ENCODE data around the gene RBM45. TPM values are rescaled to one million over a fixed set of nuclear protein-coding genes. Genes with fewer than 3 reads are reported as not detected.
A peak's percentile ranks its signal among the peaks of the same experiment; 100 is the strongest.

Gene RBM45, protein sequence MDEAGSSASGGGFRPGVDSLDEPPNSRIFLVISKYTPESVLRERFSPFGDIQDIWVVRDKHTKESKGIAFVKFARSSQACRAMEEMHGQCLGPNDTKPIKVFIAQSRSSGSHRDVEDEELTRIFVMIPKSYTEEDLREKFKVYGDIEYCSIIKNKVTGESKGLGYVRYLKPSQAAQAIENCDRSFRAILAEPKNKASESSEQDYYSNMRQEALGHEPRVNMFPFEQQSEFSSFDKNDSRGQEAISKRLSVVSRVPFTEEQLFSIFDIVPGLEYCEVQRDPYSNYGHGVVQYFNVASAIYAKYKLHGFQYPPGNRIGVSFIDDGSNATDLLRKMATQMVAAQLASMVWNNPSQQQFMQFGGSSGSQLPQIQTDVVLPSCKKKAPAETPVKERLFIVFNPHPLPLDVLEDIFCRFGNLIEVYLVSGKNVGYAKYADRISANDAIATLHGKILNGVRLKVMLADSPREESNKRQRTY
- 10.7 and 13.3 TPM in 2 replicates for total RNA-seq
- 12.0 and 12.3 TPM in 2 replicates for polyA plus RNA-seq

DNA sequence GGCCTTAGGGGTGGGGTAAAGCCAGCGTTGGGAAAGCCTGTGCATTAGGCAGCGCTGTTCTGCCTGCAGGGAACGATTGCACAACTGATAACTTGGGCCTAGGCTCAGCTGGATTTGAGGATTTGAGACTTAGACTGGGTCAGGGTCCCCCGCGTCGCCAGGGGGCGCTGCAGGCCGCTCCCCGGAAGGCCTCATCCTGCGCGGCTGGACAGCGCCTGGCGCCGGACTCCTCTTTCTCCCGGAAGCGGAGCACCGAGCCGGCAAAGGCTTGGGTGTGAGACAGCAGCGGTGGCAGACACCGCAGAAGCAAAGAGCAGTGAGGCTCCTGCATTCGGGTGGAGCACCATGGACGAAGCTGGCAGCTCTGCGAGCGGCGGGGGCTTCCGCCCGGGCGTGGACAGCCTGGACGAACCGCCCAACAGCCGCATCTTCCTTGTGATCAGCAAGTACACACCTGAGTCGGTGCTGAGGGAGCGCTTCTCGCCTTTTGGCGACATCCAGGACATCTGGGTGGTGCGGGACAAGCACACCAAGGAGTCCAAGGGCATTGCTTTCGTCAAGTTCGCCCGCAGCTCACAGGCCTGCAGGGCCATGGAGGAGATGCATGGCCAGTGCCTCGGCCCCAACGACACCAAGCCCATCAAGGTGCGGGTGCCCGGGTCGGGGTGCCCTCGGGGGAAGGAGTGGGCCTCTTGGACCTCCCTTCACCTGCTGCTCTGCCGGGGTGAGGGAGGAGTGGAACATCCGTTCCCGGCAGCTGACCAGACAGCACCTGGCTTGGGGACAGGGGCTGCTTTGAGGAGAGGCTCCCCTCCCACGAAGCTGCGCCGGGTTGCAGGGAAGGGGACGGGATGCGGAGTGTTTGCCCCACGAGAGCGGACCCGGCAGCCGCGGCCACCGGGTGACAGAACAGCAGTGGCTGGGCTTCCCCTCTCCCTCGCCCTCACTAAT lies at the start of gene RBM45:
TSS of gene RBM45 (plus strand) at position 236 of the 951 bp plus-strand sequence. CDS start at position 346, 110 bp downstream.
- peak; percentile 95 to 97 for DNase-seq (ENCODE audit: low read depth in 1 of 2, low spot score in 1 of 2)
- peak within 1 kb of the TSS; percentile 64 for H3K4me3 ChIP-seq
- H3K36me3 ChIP-seq = no peaks in the 10 kb centered on the region
- peaks cover 3% of the 10 kb centered on the region for H3K4me1 ChIP-seq (ENCODE audit: low read depth)
- peak within 1 kb of the TSS; percentile 45 for H3K27ac ChIP-seq
- TF ChIP-seq, protein P1, sequence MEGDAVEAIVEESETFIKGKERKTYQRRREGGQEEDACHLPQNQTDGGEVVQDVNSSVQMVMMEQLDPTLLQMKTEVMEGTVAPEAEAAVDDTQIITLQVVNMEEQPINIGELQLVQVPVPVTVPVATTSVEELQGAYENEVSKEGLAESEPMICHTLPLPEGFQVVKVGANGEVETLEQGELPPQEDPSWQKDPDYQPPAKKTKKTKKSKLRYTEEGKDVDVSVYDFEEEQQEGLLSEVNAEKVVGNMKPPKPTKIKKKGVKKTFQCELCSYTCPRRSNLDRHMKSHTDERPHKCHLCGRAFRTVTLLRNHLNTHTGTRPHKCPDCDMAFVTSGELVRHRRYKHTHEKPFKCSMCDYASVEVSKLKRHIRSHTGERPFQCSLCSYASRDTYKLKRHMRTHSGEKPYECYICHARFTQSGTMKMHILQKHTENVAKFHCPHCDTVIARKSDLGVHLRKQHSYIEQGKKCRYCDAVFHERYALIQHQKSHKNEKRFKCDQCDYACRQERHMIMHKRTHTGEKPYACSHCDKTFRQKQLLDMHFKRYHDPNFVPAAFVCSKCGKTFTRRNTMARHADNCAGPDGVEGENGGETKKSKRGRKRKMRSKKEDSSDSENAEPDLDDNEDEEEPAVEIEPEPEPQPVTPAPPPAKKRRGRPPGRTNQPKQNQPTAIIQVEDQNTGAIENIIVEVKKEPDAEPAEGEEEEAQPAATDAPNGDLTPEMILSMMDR (IDR thresholded peaks at IDR 0.05; ENCODE audit: low read depth, low read length) = peak; percentile 98
- no peaks in the 10 kb centered on the region for H3K27me3 ChIP-seq
- no peaks in the 10 kb centered on the region for H3K9me3 ChIP-seq (ENCODE audit: low read depth)

DNA sequence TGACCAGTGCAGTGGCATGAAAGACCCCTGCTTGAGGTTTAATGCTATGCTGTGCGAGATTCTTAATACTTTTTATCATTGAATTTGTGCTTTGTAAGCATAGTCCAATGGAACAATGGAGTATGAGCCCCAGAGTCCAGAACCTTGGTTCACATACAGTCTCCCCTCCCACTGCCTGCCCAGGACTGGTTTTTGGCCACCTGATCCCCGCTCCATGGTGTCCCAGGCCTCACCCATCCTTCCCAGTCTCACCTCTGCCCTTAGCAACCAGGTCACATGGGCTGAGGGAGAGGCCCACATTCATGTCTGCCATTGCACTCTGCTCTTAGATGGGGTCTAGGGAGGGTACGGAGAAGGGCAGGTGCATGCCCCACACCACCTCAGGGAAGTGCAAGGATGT lies 45.9 kb upstream of the RBM45 start:
- no peaks in the 10 kb centered on the region for H3K36me3 ChIP-seq
- TF ChIP-seq, protein P1 (IDR thresholded peaks at IDR 0.05; ENCODE audit: low read depth, low read length) = no peak

DNA sequence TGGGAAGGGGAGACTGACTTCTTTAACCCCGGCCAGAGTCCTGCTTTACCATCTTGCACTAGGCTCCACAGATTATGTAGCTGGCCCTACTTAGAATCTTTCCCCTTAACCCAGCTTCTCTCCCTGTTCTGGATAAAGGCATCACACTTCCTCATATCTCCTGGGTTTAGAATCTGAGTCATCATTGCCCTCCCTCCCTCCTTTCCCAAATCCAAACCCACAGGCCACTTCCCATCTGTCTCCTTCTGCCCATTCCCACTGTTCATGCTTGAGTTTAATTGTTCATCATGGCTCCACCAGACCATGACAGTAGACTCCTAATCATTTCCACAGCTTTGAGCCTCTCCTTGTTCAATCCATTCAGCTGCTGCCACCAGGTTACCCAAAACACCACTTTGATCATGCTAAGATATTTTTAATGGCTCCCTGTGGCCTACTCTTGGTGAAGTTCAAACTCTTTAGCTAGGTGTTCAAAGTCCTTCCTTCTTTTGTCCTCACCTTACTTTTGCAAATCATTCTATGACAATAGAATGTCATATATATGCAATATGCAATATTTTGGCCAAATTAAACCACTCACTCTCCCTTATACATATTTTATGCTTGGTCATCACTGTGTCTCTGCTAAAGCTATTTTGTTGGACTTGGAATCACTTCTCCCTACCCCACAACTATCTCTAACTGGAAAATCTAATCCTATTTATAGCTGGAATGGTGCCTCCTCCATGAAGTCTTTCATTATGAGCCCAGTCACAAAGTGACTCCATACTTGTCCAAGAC lies 45.2 kb upstream of the RBM45 start:
- Histone ChIP-seq H3K4me1 (ENCODE audit: low read depth) (no peaks in the 10 kb centered on the region), H3K4me3 (no peak overlapping the region), H3K9me3 (ENCODE audit: low read depth) (no peaks in the 10 kb centered on the region), H3K36me3 (no peaks in the 10 kb centered on the region), H3K27ac (no peak overlapping the region), H3K27me3 (no peaks in the 10 kb centered on the region)
- TF ChIP-seq, protein P1 (IDR thresholded peaks at IDR 0.05; ENCODE audit: low read depth, low read length) = no peak
- DNase-seq (ENCODE audit: low read depth in 1 of 2, low spot score in 1 of 2) = no peak

More for the DNA sequence above, 45.9 kb upstream of the RBM45 start:
- no peak for DNase-seq (ENCODE audit: low read depth in 1 of 2, low spot score in 1 of 2)
- Histone ChIP-seq H3K4me3 (no peak overlapping the region), H3K27me3 (no peaks in the 10 kb centered on the region), H3K4me1 (ENCODE audit: low read depth) (no peaks in the 10 kb centered on the region), H3K9me3 (ENCODE audit: low read depth) (no peaks in the 10 kb centered on the region), H3K27ac (no peak overlapping the region)

DNA sequence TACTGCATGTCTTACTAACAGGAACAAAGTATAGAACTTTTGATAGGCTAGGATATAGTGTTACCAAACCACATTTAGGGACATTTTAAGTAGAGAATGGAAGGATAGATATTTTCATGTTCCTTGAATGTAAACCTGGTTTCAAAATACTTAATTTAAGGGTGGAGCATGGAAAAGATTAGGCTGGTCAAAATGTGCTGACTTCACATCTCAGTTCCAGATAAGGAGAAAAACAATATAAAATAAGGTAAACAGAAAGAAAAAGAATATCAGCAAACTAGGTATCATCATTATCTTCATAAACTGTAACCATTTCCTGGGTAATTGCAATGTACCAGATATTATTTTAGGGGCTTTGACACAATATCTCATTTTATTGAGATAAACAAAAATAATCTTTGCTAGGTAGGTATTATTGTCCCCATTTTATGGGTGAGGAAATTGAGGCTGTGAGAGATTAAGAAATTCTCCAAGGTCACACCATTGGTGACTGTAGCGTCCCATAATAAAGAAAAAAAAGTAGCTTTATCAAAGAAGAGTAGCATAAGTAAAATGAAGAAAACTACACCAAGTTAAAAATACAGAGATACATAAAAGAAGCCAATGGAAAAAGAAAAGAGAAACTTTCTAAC lies 43.3 kb upstream of the RBM45 start:
- Histone ChIP-seq H3K4me3 (no peak overlapping the region), H3K9me3 (ENCODE audit: low read depth) (no peaks in the 10 kb centered on the region), H3K36me3 (no peaks in the 10 kb centered on the region), H3K27ac (no peak overlapping the region), H3K4me1 (ENCODE audit: low read depth) (no peaks in the 10 kb centered on the region), H3K27me3 (no peaks in the 10 kb centered on the region)
- TF ChIP-seq, protein P1 (IDR thresholded peaks at IDR 0.05; ENCODE audit: low read depth, low read length) = no peak
- no peak for DNase-seq (ENCODE audit: low read depth in 1 of 2, low spot score in 1 of 2)

Data from cardiac muscle cell (in vitro differentiated cells and primary cell).